ENCODE results near the gene AQR.

DNA sequence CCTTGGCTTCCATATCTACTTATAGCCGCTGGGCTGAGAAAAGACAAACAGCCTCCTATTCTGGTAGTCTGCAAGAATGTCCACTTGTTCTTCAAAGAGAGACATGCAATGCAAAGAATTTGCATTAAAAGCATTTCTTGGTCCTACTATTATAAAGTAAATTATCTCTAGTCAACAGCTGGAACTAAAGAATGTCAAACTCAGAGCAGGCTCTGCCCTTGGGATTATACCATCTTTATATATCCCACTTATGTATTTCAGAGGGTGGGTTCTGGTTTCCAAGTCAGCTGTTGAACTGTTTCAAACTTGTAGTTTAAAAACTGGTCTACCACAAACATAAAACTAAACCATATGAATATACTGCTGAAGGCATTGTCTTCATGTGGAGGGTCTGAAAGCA is 167.2 kb downstream of the AQR start:
- TF ChIP-seq POLR2A (IDR thresholded peaks at IDR 0.05) (no peak), CTCF (IDR thresholded peaks at IDR 0.05) (no peak)

All from esophagus squamous epithelium (tissue), 4 donors.